Natural killer cell (primary cell): Measurements from ENCODE around the gene NEGR1. TPM values are rescaled to one million over a fixed set of nuclear protein-coding genes. Genes with fewer than 3 reads are reported as not detected.

Source experiments
- ATAC-seq, 3 donors: fragments of 150-1000 bp in 2 of 3; fragments of 200-7000 bp in 1 of 3; cut with Tn5 transposase; 1 replicate in 1 of 3; 2 replicates in 2 of 3; pipeline ENCODE4 v1.10.0; 2021; ENCODE audit warnings: mild to moderate bottlenecking in 2 of 3, moderate library complexity in 2 of 3
- DNase-seq, 2 donors: peaks; one replicate each; pipeline versions ENCODE4 v3.0.0 to v3.0.0-alpha.2; 2013 to 2021; ENCODE audit warnings: mixed read lengths in 1 of 2
- H3K27ac ChIP-seq: one replicate; pipeline ENCODE4 v1.5.1; 2013; ENCODE audit warnings: mild to moderate bottlenecking, low read length
- H3K27me3 ChIP-seq: one replicate; pipeline ENCODE4 v1.6.1; 2013; ENCODE audit warnings: low read length; ENCODE audit not compliant: control insufficient read depth, insufficient read depth
- H3K36me3 ChIP-seq: one replicate; pipeline ENCODE4 v1.6.1; 2013; ENCODE audit warnings: low read length; ENCODE audit not compliant: control insufficient read depth, insufficient read depth
- H3K4me1 ChIP-seq: one replicate; pipeline ENCODE4 v1.6.1; 2013; ENCODE audit warnings: low read length; ENCODE audit not compliant: control insufficient read depth, insufficient read depth
- H3K4me3 ChIP-seq: one replicate; pipeline ENCODE4 v1.5.1; 2013; ENCODE audit warnings: low read length
- H3K9me3 ChIP-seq: one replicate; pipeline ENCODE4 v1.6.1; 2013; ENCODE audit warnings: low read length; ENCODE audit not compliant: control insufficient read depth, insufficient read depth
- H3K27ac Mint-ChIP-seq, 2 donors: one replicate each; pipeline ENCODE4 v1.8.0; 2022; ENCODE audit warnings: mild to moderate bottlenecking in 2 of 2, mixed read lengths in 2 of 2, moderate library complexity in 1 of 2
- H3K27me3 Mint-ChIP-seq, 2 donors: one replicate each; pipeline ENCODE4 v1.8.0; 2022; ENCODE audit warnings: low read depth in 2 of 2, mixed read lengths in 2 of 2
- H3K36me3 Mint-ChIP-seq: one replicate; pipeline ENCODE4 v1.8.0; 2022; ENCODE audit warnings: mixed read lengths
- H3K4me1 Mint-ChIP-seq, 2 donors: one replicate each; pipeline ENCODE4 v1.8.0; 2022; ENCODE audit warnings: mixed read lengths in 2 of 2
- H3K4me3 Mint-ChIP-seq: one replicate; pipeline ENCODE4 v1.8.0; 2022; ENCODE audit warnings: mild to moderate bottlenecking, moderate library complexity, mixed read lengths
- H3K9me3 Mint-ChIP-seq, 2 donors: one replicate each; pipeline ENCODE4 v1.8.0; 2022; ENCODE audit warnings: mixed read lengths in 2 of 2
- CTCF ChIP-seq: fragments of 200-600 bp; IDR thresholded peaks from one replicate; pipeline ENCODE4 v1.8.0; 2022; ENCODE audit warnings: antibody characterized with exemption
- WGBS: methylation state at CpG from one replicate; pipeline ENCODE4 v1.1.7; 2013; ENCODE audit warnings: missing lambda C conversion rate; ENCODE audit not compliant: insufficient coverage; 5-methylcytosine and 5-hydroxymethylcytosine counted together
- intact Hi-C: fragments of 100-400 bp; cut with micrococcal nuclease; formaldehyde crosslinking; loops from one replicate; pipeline ENCODE4 v1.14.2; 2022
- total RNA-seq, 4 donors: library from RNA; stranded (reverse); fragments of 120-200 nt in 1 of 4; gene quantifications; one replicate each; pipeline versions ENCODE4 v1.2.3 to v1.2.4, GENCODE V29; 2013 to 2022

The NEGR1 gene
- total RNA-seq, 3 donors from 2014 or later (not counting 1 experiment from before 2014, with no cell fraction given), result 0.55 to 1.3 TPM; not detected in 1

GRCh38 chr1:71828431-71829012, 453.8 kb downstream of the NEGR1 start:
- H3K4me1 Mint-ChIP-seq, result no peaks in the 10 kb centered on the region
- TF ChIP-seq CTCF, result no peak
- no peak for DNase-seq
- no peak overlapping the region for H3K4me3 Mint-ChIP-seq
- no peaks in the 10 kb centered on the region for H3K9me3 ChIP-seq
- intact Hi-C loops, result no loop called here
- no peak overlapping the region for H3K27ac Mint-ChIP-seq
- H3K36me3 Mint-ChIP-seq, result no peaks in the 10 kb centered on the region
- no peak overlapping the region for H3K27ac ChIP-seq
- 100% methylated on average over 1 of the region's 3 CpGs for WGBS
- H3K27me3 ChIP-seq, result no peaks in the 10 kb centered on the region
- no peaks in the 10 kb centered on the region for H3K27me3 Mint-ChIP-seq
- no peaks in the 10 kb centered on the region for H3K36me3 ChIP-seq
- no peak overlapping the region for H3K4me3 ChIP-seq
- H3K4me1 ChIP-seq, result no peaks in the 10 kb centered on the region
- H3K9me3 Mint-ChIP-seq, result peaks cover 2 to 13% of the 10 kb centered on the region in 2 donors
- no peak for ATAC-seq

- Histone ChIP-seq H3K36me3 (no peaks in the 10 kb centered on the region), H3K9me3 (no peaks in the 10 kb centered on the region), H3K27ac (no peak overlapping the region), H3K4me3 (no peak overlapping the region), H3K4me1 (no peaks in the 10 kb centered on the region), H3K27me3 (no peaks in the 10 kb centered on the region)
- 63% methylated on average over 4 of the region's 4 CpGs for WGBS
- intact Hi-C loops, result no loop called here
- Mint-ChIP-seq H3K36me3 (no peaks in the 10 kb centered on the region), H3K27me3 (no peaks in the 10 kb centered on the region), H3K4me1 (no peaks in the 10 kb centered on the region), H3K9me3 (peaks cover 2 to 8% of the 10 kb centered on the region in 2 donors), H3K4me3 (no peak overlapping the region), H3K27ac (no peak overlapping the region)
- DNase-seq (no peak), ATAC-seq (no peak)
- no peak for TF ChIP-seq CTCF
These were observed 458.5 kb downstream of the NEGR1 start for GRCh38 chr1:71823708-71824305.

GRCh38 chr1:71817028-71817427, 465.3 kb downstream of the NEGR1 start:
- no peak for ATAC-seq
- no peak overlapping the region for H3K4me3 Mint-ChIP-seq

More at GRCh38 chr1:71817028-71817427, 465.3 kb downstream of the NEGR1 start:
- no peak for DNase-seq
- no peak overlapping the region for H3K27ac ChIP-seq
- Mint-ChIP-seq H3K9me3 (peaks cover 17 to 20% of the 10 kb centered on the region in 2 donors), H3K36me3 (no peaks in the 10 kb centered on the region), H3K27me3 (no peaks in the 10 kb centered on the region), H3K4me1 (no peaks in the 10 kb centered on the region), H3K27ac (no peak overlapping the region)
- no peaks in the 10 kb centered on the region for H3K36me3 ChIP-seq
- no peaks in the 10 kb centered on the region for H3K27me3 ChIP-seq
- WGBS, result 86% methylated on average over 4 of the region's 4 CpGs
- intact Hi-C loops, result no loop called here
- no peaks in the 10 kb centered on the region for H3K9me3 ChIP-seq
- H3K4me1 ChIP-seq, result no peaks in the 10 kb centered on the region
- TF ChIP-seq CTCF, result no peak
- no peak overlapping the region for H3K4me3 ChIP-seq
